Osteoblast (primary cell): ENCODE measurements around the gene C20orf141. TPM values are rescaled to one million over a fixed set of nuclear protein-coding genes. Genes with fewer than 3 reads are reported as not detected.

ENCODE experiments used
- DNase-seq: peaks from one replicate; pipeline ENCODE4 v3.0.0; 2011; ENCODE audit warnings: low spot score, mixed read lengths; ENCODE audit not compliant: insufficient read length; ENCODE audit errors: missing footprints
- H2AFZ ChIP-seq: 2 replicates; pipeline ENCODE4 v1.6.0; 2011; ENCODE audit warnings: mild to moderate bottlenecking, low read length
- H3K27ac ChIP-seq: 2 replicates; pipeline ENCODE4 v1.5.1; 2011; ENCODE audit warnings: mild to moderate bottlenecking, low read depth, low read length, moderate library complexity
- H3K27me3 ChIP-seq: 2 replicates; pipeline ENCODE4 v1.6.0; 2012; ENCODE audit warnings: mild to moderate bottlenecking, control low read depth, inconsistent platforms, low read length, moderate library complexity; ENCODE audit not compliant: insufficient read depth
- H3K36me3 ChIP-seq: 2 replicates; pipeline ENCODE4 v1.5.1; 2011; ENCODE audit warnings: mild to moderate bottlenecking, low read length, control low read depth, moderate library complexity; ENCODE audit not compliant: insufficient read depth
- H3K4me1 ChIP-seq: 2 replicates; pipeline ENCODE4 v1.5.1; 2011; ENCODE audit warnings: mild to moderate bottlenecking, low read length, control low read depth, moderate library complexity; ENCODE audit not compliant: insufficient read depth
- H3K4me2 ChIP-seq: 2 replicates; pipeline ENCODE4 v1.6.0; 2011; ENCODE audit warnings: mild to moderate bottlenecking, low read length; ENCODE audit not compliant: insufficient read depth
- H3K4me3 ChIP-seq: fragments of 200-600 bp; sonication (generic); 3 replicates; pipeline ENCODE4 v1.5.1; 2012; ENCODE audit warnings: mild to moderate bottlenecking, low read length, inconsistent platforms; ENCODE audit not compliant: insufficient read depth
- H3K79me2 ChIP-seq: 2 replicates; pipeline ENCODE4 v1.6.0; 2012; ENCODE audit warnings: mild to moderate bottlenecking, low read length, control low read depth, inconsistent platforms; ENCODE audit not compliant: insufficient read depth
- H3K9me3 ChIP-seq: 2 replicates; pipeline ENCODE4 v1.5.1; 2011; ENCODE audit warnings: low read depth, low read length, control low read depth
- H4K20me1 ChIP-seq: 2 replicates; pipeline ENCODE4 v1.6.0; 2012; ENCODE audit warnings: mild to moderate bottlenecking, low read length, control low read depth; ENCODE audit not compliant: insufficient read depth
- total RNA-seq: library from RNA; depleted of rRNA; stranded (reverse); fragments of >200 nt; gene quantifications from 2 replicates; pipeline ENCODE4 v1.2.3, GENCODE V29; 2012
- TF ChIP-seq, protein P1 (sequence below): IDR thresholded peaks from 2 replicates; pipeline ENCODE4 v1.5.1; 2011; ENCODE audit warnings: mild to moderate bottlenecking, low read depth, low read length, moderate library complexity; ENCODE audit errors: extremely low read depth

The C20orf141 gene
- total RNA-seq, 1 donor = 0.36 TPM

DNA sequence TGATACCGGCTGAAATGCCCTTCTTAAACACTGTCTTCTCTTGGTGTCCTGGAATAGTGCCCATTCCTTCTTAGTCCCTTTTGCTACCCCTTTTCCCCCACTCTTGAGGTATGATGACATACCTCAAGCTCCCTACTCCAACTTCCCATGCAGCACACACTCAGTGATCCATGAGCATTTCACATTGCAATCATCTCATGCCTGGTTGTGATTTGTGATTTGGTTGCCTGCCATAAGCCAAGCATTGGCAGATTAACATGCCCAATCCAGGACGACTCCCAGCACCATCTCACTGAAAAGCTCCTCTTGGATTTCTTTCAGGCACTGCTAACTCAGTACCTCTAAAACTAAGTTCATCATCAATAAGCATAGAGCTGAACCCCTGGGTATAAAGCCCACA, 43.8 kb downstream of the C20orf141 start:
- H3K27ac ChIP-seq = peak overlapping the region; percentile 12
- no peak for DNase-seq
- peaks cover 2% of the 10 kb centered on the region for H3K79me2 ChIP-seq
- peaks cover 12% of the 10 kb centered on the region for H3K4me1 ChIP-seq
- TF ChIP-seq, protein P1, sequence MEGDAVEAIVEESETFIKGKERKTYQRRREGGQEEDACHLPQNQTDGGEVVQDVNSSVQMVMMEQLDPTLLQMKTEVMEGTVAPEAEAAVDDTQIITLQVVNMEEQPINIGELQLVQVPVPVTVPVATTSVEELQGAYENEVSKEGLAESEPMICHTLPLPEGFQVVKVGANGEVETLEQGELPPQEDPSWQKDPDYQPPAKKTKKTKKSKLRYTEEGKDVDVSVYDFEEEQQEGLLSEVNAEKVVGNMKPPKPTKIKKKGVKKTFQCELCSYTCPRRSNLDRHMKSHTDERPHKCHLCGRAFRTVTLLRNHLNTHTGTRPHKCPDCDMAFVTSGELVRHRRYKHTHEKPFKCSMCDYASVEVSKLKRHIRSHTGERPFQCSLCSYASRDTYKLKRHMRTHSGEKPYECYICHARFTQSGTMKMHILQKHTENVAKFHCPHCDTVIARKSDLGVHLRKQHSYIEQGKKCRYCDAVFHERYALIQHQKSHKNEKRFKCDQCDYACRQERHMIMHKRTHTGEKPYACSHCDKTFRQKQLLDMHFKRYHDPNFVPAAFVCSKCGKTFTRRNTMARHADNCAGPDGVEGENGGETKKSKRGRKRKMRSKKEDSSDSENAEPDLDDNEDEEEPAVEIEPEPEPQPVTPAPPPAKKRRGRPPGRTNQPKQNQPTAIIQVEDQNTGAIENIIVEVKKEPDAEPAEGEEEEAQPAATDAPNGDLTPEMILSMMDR = no peak
- H2AFZ ChIP-seq = no peak overlapping the region
- H3K4me3 ChIP-seq = no peak overlapping the region
- no peaks in the 10 kb centered on the region for H3K27me3 ChIP-seq
- H3K9me3 ChIP-seq = no peaks in the 10 kb centered on the region
- H4K20me1 ChIP-seq = peaks cover 33% of the 10 kb centered on the region
- H3K4me2 ChIP-seq = no peak overlapping the region
- peaks cover 15% of the 10 kb centered on the region for H3K36me3 ChIP-seq

DNA sequence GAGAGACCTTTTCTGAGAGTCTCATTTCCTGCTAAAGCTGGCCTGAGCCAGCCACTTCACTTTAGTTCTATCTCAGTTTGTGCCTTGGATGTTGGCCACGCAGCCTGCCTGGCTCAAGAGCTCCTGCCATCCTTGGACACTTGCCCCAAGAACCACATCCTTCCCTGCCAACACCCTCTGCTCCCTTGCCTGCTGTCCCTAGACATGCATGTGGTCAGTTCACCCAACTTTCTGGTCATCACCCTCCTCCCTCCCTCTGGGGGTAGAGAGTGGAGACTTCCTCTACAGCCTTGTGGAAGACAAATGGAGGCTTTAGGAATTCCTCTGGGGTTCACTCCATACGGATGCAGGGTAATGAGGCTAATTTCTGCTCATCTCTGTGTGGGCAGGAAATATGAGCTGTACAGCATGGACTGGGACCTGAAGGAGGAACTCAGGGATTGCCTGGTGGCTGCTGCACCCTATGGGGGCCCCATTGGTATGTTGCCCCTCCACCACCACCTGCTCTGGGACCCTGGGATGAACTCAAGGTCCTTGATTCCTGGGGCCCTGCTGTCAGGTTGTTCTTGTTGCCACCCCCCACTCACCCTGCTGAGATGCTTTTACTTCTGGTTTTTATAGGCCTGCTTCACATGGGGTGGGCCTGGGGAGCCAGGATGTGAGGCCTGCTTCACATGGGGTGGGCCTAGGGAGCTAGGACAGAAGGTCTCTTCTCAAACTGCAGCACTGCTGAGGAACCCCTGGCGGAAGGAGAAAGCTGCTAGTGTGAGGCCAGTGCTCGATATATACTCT, 44.7 kb downstream of the C20orf141 start:
- Histone ChIP-seq H3K36me3 (peaks cover 15% of the 10 kb centered on the region), H3K4me3 (no peak overlapping the region), H3K27me3 (no peaks in the 10 kb centered on the region), H2AFZ (no peak overlapping the region), H3K4me1 (peaks cover 12% of the 10 kb centered on the region), H3K79me2 (peaks cover 2% of the 10 kb centered on the region), H3K4me2 (no peak overlapping the region), H4K20me1 (peaks cover 29% of the 10 kb centered on the region), H3K27ac (peak overlapping the region; percentile 12), H3K9me3 (no peaks in the 10 kb centered on the region)
- TF ChIP-seq, protein P1 = no peak
- DNase-seq = peak; percentile 95

DNA sequence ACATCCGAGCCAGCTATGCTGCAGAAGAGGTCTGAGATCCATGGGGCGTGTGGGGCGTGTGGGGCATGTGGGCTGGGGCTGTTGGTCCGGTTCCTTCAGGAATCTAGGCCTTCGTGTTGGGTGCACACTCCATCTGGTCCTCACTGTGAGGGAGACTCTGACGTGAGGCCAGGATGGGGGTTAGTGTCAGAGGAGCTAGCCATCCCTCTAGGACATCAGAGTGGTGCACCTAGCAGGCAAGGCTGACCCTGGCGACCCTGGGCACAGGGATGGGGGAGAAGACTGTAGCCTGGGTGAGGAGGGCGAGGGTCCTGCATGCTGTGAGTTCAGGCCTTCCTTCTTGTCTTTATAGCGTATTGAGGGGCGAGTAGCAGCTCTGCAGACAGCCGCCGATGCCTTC, 49.8 kb downstream of the C20orf141 start:
- Histone ChIP-seq H3K9me3 (no peaks in the 10 kb centered on the region), H3K4me2 (no peak overlapping the region), H3K79me2 (no peaks in the 10 kb centered on the region), H4K20me1 (peaks cover 13% of the 10 kb centered on the region), H3K36me3 (peaks cover 27% of the 10 kb centered on the region), H3K27me3 (no peaks in the 10 kb centered on the region), H3K4me1 (peaks cover 5% of the 10 kb centered on the region), H3K4me3 (no peak overlapping the region), H3K27ac (no peak overlapping the region), H2AFZ (no peak overlapping the region)
- no peak for DNase-seq
- TF ChIP-seq, protein P1 = no peak

DNA sequence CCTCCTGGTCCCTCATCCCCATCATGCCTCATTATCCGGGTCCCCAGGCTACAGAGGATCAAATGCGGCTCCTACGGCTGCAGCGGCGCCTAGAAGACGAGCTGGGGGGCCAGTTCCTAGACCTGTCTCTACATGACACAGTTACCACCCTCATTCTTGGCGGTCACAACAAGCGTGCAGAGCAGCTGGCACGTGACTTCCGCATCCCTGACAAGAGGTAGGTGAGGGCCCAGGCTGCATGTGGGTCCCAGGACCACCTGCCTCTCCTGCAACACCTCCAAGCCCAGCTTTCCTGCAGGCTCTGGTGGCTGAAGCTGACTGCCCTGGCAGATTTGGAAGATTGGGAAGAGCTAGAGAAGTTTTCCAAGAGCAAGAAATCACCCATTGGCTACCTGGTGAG, 50.3 kb downstream of the C20orf141 start:
- peaks cover 27% of the 10 kb centered on the region for H3K36me3 ChIP-seq
- no peaks in the 10 kb centered on the region for H3K27me3 ChIP-seq
- no peak overlapping the region for H2AFZ ChIP-seq

More for the DNA sequence above, 50.3 kb downstream of the C20orf141 start:
- H3K27ac ChIP-seq = no peak overlapping the region
- H3K4me3 ChIP-seq = no peak overlapping the region
- TF ChIP-seq, protein P1 = no peak
- no peaks in the 10 kb centered on the region for H3K4me1 ChIP-seq
- DNase-seq = peak; percentile 50
- no peaks in the 10 kb centered on the region for H3K79me2 ChIP-seq
- H4K20me1 ChIP-seq = peaks cover 10% of the 10 kb centered on the region
- no peaks in the 10 kb centered on the region for H3K9me3 ChIP-seq
- H3K4me2 ChIP-seq = no peak overlapping the region
